ENCODE data around the gene TMEM35B.
"Not testable (repeated sequence)": the region's sequence is repeated elsewhere in the genome, so short reads cannot be mapped to it uniquely, and the experiment has no call there.

The TMEM35B gene

GRCh38 chr1:34975338-34975737, 9.8 kb downstream of the TMEM35B start:
- no peak for DNase-seq

- DNase-seq = no peak
Measured at GRCh38 chr1:34974626-34975025, 10.5 kb downstream of the TMEM35B start.

DNA sequence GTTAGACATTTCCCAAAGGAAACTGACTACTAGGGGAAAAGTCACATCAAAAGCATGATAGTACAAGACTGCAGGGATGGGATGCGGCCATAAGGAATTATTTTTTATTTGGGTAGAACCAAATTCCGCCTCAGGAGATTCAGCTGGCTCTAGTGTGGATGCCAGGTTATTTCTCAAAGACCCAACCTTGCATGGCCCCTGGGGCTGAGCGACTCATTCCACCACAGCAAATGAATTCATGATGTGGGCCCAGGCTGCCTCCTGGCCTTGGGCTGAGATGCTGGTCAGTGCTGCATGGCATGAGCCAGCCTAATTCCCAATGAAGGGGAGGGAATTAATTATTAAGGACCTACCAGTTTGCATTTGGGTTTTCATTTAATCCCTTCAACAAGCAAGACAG, 11.8 kb downstream of the TMEM35B start:
- no peak for DNase-seq

GRCh38 chr1:34970829-34971228, 14.3 kb downstream of the TMEM35B start:
- no peak for DNase-seq

DNA sequence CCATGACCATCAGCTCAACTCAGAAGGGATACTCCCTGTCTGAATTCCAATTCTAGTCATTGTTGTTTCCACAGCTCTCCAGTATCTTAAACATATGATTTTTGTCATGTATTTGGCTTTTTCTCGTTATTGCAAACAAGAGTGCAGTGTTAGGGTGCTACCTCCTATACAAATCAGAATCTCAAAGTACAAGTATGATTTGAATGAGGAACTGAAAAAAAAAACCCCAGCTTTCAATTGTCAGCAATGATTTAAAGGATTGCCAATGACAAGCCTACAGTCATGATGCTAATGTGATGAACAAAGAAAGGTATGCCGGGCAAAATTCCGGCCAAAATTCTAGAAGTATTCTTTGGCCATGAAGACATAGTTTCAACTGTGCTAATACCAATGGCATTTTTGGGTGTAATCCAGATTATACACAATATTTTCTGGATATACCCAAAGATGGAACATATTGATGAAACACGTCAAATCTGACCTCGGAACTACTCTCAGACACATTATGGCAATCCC, 14.9 kb downstream of the TMEM35B start:
- no peak for DNase-seq

DNA sequence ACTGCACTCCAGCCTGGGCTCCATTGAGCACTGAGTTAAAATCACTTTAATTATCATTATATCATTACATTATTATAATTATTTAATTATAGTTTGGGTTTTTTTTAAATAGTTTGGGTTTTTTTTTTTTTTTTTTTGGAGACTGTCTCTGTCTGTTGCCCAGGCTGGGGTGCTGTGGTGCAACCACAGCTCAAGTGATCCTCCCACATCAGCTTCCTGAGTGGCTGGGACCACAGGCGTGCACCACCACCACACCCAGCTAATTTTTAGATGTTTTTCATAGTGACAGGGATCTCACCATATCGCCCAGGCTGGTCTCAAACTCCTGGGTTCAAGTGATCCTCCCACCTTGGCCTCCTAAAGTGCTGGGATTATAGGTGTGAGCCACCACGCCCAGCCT, 16.9 kb downstream of the TMEM35B start:
- not testable (repeated sequence) for DNase-seq

GRCh38 chr1:34967672-34968071, 17.5 kb downstream of the TMEM35B start:
- not testable (repeated sequence) for DNase-seq

GRCh38 chr1:34965597-34965996, 19.6 kb downstream of the TMEM35B start:
- DNase-seq = no peak

- DNase-seq = no peak
Measured at GRCh38 chr1:34950428-34950827, 34.7 kb downstream of the TMEM35B start.

DNA sequence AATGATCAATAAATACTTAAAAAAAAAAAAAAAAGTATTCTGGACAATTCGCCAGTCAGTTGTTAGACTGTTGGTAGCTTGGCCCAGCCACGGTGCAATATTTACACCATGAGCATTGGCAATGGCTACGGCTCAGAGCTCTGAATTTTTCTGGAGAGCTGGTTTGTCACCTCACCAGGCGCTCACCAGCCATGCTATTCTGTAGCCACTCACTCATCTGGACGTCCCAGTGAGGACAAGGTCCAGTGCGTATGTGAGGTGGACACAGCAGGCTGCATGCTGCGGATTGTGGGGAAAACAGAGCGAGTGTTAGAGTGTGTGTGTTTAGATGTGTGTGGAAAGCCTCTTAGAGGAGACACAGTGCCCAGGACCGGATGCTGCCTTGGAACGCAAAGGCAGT, 36.4 kb downstream of the TMEM35B start:
- not testable (repeated sequence) for DNase-seq

- not testable (repeated sequence) for DNase-seq
Measured at GRCh38 chr1:34947641-34948314, 37.4 kb downstream of the TMEM35B start.

- no peak for DNase-seq
Measured at GRCh38 chr1:34946211-34946610, 38.9 kb downstream of the TMEM35B start.

DNA sequence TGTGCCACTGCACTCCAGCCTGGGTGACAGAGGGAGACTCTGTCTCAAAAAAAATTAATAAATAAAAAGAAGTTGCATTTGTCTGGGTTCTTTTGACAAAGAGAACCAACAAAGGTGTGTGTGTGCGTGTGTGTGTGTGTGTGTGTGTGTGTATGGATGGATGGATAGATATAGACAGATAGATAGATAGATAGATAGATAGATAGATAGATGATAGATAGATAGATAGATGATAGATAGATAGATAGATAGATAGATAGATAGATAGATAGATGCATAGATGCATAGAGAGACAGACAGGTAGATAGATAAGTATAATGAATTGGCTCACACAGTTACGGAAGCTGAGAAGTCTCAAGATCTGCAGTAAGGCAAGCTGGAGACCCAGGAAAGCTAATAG, 43.3 kb downstream of the TMEM35B start:
- not testable (repeated sequence) for DNase-seq

Data from activated T-cell treated with anti-CD3 and anti-CD28 coated beads, Interleukin-2, amount 50 U/mL, for 1 hour (primary cell).